Fibroblast of villous mesenchyme (primary cell): ENCODE measurements around the gene KIRREL3. TPM values are rescaled to one million over a fixed set of nuclear protein-coding genes. Genes with fewer than 3 reads are reported as not detected.

Source experiments
- DNase-seq: peaks from one replicate; pipeline ENCODE4 v3.0.0-alpha.2; 2010; ENCODE audit warnings: low read depth
- H3K4me3 ChIP-seq: 2 replicates; pipeline ENCODE4 v1.5.1; 2011; ENCODE audit warnings: low read depth, mild to moderate bottlenecking, low read length
- total RNA-seq: library from RNA; depleted of rRNA; stranded (reverse); fragments of >200 nt; gene quantifications from 2 replicates; pipeline ENCODE4 v1.2.3, GENCODE V29; 2012
- TF ChIP-seq, protein P1 (sequence below): IDR thresholded peaks from 2 replicates; pipeline ENCODE4 v1.5.1; 2012; ENCODE audit warnings: low read depth, mild to moderate bottlenecking, low read length; ENCODE audit not compliant: insufficient read depth

The KIRREL3 gene
- total RNA-seq, 1 donor = 9.9 TPM

GRCh38 chr11:126680700-126681099 is 319.9 kb downstream of the KIRREL3 start:
- no peak overlapping the region for H3K4me3 ChIP-seq
- DNase-seq = no peak
- TF ChIP-seq, protein P1, sequence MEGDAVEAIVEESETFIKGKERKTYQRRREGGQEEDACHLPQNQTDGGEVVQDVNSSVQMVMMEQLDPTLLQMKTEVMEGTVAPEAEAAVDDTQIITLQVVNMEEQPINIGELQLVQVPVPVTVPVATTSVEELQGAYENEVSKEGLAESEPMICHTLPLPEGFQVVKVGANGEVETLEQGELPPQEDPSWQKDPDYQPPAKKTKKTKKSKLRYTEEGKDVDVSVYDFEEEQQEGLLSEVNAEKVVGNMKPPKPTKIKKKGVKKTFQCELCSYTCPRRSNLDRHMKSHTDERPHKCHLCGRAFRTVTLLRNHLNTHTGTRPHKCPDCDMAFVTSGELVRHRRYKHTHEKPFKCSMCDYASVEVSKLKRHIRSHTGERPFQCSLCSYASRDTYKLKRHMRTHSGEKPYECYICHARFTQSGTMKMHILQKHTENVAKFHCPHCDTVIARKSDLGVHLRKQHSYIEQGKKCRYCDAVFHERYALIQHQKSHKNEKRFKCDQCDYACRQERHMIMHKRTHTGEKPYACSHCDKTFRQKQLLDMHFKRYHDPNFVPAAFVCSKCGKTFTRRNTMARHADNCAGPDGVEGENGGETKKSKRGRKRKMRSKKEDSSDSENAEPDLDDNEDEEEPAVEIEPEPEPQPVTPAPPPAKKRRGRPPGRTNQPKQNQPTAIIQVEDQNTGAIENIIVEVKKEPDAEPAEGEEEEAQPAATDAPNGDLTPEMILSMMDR = no peak

GRCh38 chr11:126680131-126680530 is 320.4 kb downstream of the KIRREL3 start:
- no peak for DNase-seq
- H3K4me3 ChIP-seq = no peak overlapping the region

GRCh38 chr11:126679033-126679432 is 321.5 kb downstream of the KIRREL3 start:
- no peak overlapping the region for H3K4me3 ChIP-seq
- TF ChIP-seq, protein P1 = no peak
- no peak for DNase-seq

More at GRCh38 chr11:126680131-126680530, 320.4 kb downstream of the KIRREL3 start:
- TF ChIP-seq, protein P1 = no peak

DNA sequence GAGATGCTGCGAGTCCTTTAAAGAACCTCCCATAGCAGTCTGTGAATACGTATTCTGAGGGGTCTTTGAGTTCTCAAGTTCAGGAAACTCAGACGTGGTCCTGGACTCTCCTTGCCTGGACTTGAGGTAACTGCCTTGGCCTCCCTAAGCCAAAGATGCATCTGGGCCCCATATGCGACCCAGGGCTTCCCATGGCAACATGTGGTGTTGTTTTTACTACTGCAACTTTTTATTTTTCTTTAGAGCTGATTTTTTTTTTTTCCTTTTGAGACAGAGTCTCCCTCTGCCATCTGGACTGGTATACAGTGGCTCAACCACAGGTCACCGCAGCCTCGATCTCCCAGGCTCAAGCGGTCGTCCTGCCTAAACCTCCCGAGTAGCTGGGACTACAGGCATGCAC is 324.0 kb downstream of the KIRREL3 start:
- DNase-seq = no peak
- TF ChIP-seq, protein P1 = no peak
- no peak overlapping the region for H3K4me3 ChIP-seq

- DNase-seq = no peak
- TF ChIP-seq, protein P1 = no peak
- no peak overlapping the region for H3K4me3 ChIP-seq
Measured at GRCh38 chr11:126673319-126673718, 327.3 kb downstream of the KIRREL3 start.

GRCh38 chr11:126669416-126669815 is 331.2 kb downstream of the KIRREL3 start:
- no peak for DNase-seq
- TF ChIP-seq, protein P1 = no peak
- no peak overlapping the region for H3K4me3 ChIP-seq

GRCh38 chr11:126664643-126665042 is 335.9 kb downstream of the KIRREL3 start:
- no peak overlapping the region for H3K4me3 ChIP-seq
- TF ChIP-seq, protein P1 = no peak
- no peak for DNase-seq
